GM18907 (cell line): ENCODE results near the gene RNU5B-1.
"Not testable (repeated sequence)": the region's sequence is repeated elsewhere in the genome, so short reads cannot be mapped to it uniquely, and the experiment has no call there.

Source experiments
- ATAC-seq: cut with Tn5 transposase; IDR thresholded peaks from one replicate; pipeline ENCODE4 v1.9.1; 2021; ENCODE audit warnings: mild to moderate bottlenecking, moderate library complexity; ENCODE audit not compliant: unreplicated experiment

RNU5B-1 gene

DNA sequence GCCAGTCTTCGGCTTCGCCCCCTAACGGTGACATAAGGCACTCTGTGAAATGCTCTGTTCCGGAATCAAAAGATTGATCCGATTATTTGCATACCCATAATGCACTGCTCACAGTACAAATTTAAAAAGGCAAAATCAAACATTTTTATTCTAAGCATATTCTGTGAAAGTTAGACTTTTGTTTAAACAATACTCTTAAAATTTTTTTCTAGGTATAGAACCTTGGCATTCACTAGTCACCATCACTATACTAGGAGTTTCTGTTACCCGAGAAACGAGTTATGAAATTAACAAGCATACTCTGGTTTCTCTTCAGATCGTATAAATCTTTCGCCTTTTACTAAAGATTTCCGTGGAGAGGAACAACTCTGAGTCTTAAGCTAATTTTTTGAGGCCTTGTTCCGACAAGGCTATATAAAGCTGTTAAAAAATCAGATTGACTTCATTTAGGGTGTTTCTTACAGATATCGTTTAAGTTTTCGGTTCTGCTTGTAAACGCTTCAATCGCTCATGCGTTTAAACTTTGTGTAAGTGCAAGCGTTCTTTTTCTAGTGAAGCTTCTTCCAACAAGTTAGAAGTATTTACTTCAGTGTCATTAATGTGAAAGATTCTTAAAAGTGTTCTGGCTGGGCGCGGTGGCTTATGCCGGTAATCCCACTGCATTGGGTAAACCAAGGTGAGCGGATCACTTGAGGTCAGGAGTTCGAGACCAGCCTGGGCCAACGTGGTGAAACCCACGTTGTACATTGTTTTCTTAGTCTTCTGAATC lies at the start of gene RNU5B-1:
TSS of gene RNU5B-1 (plus strand) at position 297 of the 769 bp plus-strand sequence.
- ATAC-seq: peak; percentile 69

DNA sequence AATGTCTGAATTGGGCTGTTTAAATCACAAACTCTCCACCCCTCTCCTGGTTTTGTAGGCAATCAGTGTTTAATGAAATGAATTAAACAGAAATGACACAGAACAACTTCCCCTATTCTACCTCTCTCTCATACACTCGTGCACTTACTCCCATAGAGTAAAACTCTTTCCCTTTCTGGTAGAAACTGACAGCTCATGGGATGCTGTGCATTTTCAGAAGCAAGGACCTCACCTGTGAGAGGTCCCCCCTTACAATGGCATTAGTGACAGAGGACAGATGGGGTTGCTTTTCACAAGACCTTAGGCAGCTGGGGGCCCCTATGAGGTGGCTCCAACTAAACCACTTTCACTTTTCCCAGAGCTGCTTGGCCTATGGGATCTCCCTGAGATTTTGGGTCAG lies 49.7 kb upstream of the RNU5B-1 start:
- ATAC-seq: no peak

DNA sequence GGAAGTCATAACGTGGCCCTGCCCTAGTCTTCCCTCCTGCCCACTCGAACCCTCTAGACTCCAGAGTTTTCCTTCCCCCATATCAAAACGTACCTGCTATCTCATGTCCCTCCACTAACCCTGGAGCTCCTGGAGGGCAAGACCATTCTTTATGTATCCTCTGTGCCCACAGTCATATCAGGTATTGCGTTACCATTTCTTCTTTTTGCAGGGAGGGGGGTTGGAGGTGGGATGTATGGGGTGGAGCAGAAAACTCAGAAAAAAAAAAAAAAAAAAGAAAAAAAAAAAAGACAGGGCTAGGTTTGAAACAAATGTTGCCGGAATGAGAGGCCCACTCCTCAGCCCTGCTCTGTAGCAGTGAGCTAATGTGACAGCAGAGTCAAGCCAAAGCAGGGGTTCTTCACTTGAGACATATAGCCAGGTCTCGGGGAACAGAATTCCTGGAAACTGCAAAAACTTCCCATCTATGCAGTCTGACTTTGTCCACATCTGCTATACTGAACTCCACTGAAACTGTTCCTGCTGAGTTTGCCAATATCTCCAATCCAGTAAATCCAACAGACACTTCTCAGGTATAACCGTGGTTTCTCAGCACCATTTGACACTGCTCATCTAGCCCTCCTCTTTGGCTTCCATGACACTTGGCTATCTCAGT lies 48.9 kb upstream of the RNU5B-1 start:
- no peak for ATAC-seq

DNA sequence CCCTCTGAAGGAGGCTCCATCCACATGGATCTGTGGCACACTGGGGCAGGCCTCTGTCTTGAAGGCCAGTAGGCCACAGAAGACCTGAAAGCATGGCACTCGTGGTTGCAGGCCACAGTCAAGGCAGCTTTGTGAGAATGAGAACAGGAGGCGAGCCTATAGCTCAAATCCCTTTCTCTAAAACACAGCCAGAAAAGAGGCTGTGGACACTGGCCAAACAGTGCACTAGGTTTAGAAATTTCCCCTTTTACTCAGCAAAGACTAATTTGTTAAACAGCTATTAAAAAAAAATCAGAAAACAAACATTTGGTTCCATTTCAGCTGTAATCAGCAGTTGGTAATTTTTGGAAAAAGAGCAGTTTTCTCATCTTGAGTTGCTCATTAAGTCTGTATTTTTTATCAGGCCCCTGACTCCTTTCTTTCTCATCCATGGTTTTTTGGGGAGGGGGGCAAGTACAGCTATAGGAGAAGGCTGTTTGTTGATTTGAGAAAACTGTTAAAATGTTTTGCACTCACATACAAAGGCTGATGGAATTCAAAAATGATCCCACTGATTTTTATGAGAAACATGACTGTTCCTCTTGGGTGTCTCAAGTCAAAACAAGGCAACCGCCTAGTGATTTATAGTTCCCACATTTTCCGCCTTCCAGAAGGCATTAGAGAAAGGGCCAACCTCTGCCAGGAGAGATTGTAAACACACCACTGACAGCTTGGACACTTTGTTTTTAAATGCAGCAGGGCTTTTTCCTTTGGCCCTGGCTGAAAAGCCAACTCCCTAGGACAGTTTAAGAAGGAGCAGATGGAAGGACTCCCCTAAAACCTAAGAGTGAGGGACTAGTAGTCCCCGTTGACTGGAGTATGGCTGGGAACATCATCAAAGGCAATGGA lies 45.9 kb upstream of the RNU5B-1 start:
- no peak for ATAC-seq

DNA sequence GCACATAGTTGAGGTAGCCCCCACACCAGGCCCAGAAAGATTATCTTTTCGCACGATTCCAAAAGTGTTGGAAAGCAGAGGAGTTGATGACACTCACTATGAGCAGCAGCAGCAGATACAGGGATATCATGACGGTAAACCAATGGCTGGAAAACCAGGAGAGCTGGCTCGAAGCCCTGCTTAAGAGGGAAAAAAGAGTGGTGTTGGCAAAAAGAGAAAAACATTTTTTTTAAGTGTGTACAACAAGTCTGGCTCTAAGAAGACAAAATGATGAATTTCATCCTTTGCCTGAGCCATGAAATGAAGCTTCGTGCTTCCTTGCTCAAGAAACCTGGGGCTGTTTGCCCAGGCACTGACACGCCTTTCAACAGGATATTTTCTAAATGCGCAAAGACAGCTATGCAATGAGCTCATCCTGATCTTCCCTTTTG lies 45.1 kb upstream of the RNU5B-1 start:
- no peak for ATAC-seq

DNA sequence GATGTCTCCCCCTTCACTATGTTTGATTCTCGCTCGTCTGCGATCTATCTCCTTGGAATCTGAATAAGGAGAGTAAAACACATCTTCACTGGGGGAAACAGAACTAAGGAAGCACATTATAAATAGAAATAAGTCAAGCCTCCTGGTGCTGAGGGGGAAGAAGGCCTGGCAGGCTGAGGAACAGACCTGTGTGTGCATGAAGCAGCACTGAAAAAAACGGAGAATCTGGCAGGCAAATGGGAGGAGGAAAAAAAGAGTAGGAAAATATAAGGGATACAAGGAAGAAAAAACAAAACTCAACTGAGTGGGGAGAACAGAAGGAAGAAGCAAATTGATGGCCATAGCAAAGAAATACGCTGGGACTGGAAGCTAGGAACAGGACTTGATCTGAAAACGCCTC lies 43.5 kb upstream of the RNU5B-1 start:
- no peak for ATAC-seq

DNA sequence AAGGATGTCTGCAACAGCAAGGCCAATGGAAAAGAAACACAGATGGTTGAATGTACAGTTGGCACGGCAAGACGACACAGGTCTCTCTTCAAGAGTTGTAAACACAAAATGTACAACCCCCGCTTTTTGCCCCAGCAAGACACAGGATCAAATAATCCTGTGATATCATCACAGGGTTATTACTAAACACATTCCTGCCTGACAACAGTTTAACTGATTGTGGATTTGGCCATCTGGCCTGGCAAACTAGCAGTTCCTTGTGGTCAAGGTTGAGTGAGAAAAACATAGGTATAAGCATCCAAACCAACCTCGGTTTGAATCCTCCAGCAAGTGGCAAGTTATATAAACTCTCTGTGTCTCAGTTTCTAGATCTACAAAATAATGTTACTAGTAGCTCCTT lies 41.2 kb upstream of the RNU5B-1 start:
- ATAC-seq: no peak

DNA sequence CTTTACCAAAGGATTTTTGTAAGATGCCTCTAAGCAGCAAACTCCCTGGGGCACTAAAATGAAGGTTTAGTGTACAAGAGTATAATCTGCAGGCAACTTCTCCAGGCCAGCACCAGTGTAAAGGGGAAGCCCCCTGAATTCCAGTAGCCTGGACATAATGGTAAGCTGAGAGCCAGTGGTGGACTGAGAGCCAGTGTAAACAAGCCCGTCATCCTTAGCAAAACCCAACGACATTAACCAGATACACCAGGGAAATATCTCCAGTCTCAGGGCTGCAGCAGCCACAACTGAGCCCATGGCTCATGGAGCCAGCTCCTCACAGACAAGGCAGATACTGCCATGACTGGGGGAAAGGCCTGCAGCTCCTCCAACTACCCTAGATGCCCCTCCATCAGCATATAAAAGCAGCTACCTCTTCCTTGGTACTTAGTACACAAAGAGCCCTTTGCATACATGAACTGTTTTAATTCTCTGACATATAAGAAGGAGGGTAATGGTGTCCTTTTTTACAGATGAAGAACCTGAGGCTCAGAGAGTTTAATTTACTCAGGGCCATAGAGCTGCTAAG lies 39.5 kb upstream of the RNU5B-1 start:
- ATAC-seq: no peak

DNA sequence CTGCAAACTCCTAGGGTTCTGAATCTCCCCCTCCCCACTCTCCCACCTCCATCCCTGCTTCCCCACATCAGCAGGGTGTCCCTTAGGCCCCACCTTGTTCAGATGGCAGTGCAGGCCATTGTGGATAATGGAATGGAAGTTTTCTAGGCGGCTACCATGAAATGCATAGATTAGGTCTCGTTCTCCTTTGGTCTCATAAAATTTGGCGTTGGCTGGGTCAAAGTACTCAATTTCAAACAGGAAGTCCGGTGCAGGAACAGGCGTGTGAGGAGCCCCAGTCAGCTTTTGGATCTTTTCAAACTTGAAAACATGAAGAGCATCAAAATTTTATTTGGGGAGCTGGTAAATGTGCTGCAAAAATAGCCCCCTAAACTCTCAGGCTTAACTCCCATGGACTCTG lies 38.0 kb upstream of the RNU5B-1 start:
- ATAC-seq: no peak

DNA sequence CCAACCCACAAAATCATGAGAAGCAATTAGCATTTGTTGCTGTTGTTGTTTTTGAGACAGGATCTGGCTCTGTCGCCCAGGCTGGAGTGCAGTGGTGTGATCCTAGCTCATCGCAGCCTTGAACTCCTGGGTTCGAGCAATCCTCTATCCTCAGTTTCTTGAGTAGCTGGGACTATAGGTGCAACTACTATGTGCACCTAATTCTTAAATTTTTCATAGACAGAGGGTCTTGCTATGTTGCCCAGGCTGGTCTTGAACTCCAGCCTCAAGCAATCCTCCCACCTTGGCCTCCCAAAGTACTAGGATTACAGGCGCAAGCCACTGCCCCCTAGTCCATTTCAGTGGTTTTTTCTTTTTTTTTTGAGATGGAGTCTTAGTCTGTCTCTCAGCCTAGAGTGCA lies 36.1 kb upstream of the RNU5B-1 start:
- no peak for ATAC-seq

DNA sequence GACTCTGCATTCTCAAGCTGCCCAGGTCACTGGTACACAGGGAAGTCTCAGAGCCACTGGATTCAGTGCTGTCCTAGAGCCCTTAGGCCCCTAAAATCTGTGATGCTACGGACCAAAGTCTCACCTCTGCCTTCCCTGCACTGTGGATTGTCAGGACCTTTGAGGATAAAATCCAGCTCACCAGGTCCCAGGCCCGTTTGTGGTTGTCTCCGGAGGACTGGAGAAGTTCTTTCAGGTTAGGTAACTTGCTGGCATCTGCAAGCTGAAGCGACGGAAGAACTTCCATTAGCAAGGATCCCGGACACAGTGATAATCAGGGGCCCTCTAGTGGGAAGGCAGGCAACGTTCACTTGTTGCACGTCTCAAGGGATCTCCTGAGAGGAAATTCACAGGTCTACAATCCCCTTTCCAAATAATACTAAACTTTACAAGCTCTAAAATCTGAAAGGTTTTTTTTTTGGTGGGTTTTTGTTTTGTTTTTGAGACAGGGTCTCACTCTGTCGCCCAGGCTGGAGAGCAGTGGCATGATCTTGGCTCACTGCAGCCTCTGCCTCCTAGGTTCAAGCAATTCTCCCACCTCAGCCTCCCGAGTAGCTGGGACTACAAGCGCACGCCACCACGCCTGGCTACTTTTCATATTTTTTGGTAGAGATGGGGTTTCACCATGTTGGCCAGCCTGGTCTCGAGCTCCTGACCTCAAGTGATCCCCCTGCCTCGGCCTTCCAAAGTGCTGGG lies 33.5 kb upstream of the RNU5B-1 start:
- not testable (repeated sequence) for ATAC-seq

DNA sequence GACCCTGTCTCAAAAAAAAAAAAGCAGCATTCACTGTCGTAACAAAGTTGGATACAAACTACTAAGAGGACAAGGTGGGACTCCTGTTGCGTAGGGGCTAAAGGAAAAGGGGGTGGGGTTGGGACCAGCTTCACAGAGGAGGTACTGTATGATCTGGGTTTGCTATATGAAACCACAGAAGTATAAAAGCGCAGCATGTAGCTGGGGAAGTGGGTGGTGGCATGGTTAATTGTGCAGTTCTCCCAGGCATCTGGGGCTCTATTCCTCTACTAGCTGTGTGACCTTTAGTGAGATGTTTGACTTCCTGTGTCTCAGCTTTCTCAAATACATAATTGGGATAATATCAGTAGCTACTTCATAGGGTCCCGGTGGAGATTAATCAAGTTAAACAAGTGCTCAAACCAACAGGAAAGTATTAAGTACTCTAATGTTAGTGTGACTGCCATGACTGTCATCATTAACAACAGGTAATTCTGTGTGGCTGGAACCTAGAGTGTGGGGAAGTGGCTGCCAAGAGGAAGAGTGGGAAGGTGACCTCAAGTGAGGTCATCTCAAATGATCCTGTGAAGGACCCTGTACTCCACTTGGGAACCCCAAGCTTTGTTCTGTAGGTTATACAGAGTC lies 29.3 kb upstream of the RNU5B-1 start:
- ATAC-seq: no peak

DNA sequence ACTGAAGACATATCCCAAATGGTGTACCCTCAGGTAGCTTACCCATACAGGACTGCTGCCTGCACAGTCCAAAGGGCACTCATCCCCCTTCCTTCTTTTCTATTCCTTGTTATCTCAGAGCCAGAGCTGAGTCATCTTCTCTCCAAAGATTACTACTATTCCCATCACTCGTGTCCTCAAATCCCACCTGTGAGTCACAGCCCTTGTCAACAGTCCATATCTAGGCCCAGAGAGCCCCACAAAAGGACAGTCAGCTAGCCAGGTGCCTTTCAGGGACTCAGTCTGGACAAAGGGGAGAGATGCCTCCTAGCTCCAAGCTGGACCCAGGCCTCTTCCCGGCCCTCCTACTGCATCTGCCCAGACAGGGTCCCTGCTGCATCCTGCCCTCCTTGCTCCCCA lies 28.8 kb upstream of the RNU5B-1 start:
- ATAC-seq: no peak

DNA sequence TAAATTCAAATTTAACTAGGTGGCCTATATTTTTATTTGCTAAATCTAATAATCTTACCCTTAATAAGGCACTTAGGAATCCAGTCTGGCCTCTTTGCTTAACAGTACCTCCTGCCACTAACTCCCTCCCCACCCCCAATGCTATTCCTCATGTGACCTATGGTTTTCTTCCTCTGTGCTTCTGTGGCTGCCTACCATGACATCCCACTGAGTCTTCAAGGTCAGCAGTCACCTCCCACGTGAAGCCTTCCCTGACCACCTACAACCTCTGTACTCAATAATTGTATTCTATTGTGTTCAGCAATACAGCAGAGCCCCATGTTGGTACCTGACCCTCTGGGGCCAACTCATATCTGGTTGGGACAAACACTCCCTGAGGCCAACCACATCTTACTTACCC lies 27.5 kb upstream of the RNU5B-1 start:
- ATAC-seq: no peak

DNA sequence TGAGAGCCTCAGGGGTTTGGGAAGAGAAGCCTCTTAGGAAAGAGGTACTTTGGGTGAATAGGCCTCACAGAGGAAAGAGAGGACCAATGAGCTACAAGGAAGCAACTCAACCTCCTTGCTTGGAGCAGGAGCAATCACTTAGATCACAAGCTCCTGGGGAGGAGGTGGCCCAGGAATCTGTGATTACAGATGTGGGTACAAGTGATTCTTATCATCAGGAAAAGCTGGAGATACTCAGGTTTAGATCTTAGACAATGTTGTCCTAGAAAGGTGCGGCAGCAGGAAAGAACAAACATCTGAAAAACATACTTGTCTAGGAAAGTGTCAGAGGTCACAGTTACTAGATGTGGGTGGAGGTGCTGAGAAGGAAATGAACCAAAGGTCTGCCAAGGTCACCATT lies 26.0 kb upstream of the RNU5B-1 start:
- no peak for ATAC-seq

DNA sequence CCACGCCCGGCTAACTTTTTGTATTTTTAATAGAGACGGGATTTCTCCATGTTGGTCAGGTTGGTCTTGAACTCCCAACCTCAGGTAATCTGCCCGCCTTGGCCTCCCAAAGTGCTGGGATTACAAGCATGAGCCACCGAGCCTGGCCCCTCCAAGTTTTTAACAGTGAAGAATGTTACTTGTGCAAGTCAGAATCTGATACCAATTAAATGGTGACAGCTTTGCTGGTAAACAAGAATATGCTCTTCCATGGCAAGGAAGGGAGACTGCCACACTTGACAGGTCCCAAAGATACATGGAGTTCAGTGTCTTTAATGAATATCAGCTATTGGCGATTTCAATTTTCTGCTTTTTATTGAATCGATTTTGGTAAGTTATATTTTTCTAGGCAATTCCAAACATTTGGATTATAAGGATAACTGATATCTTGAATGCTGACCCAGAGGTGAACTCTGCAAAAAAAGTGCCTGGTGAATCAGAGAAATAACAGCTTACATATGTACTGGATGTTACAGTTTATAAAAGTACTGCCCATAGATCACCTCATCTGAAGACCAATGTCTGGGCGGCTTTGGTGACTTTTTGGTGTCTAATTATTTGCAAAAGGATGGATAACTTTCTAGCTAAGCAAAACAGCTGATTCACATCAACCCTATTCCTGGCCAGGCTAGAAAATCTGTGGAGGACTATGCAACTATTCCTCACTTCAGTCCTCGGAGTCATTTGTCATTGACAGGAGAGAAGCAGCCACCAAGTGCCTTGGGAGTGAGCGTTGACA lies 19.0 kb upstream of the RNU5B-1 start:
- no peak for ATAC-seq

DNA sequence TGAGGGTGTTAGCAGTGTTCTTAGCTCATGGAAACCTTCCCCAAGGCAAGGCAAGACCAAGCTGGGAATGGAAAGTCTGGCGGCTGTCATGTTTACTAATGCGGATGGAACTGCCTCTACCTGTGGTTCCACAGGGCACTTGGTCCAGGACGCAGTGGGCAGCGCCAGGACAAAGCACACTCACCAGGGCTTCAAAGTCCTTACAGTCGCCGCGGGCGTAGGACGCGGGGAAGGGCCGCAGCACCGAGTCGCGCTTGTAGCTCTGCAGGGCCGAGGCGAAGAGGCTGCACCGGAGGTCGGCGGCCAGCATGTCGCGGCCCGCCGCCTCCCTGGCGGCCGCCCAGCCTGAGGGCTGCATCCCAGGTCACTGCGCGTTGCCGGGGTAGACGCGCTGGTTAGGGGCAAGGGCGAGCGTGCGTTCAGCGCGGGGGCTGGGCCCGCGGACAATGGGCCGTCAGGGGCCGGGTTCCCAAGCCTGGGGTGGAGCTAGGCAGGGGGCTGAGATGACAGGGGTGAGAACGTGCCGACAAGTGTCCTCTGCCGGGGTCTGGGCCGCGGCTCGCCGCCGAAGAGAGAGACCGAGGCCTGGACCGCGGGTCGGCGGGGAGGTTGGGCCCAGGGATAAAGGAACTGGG lies 18.3 kb upstream of the RNU5B-1 start:
- ATAC-seq: peak; percentile 30

DNA sequence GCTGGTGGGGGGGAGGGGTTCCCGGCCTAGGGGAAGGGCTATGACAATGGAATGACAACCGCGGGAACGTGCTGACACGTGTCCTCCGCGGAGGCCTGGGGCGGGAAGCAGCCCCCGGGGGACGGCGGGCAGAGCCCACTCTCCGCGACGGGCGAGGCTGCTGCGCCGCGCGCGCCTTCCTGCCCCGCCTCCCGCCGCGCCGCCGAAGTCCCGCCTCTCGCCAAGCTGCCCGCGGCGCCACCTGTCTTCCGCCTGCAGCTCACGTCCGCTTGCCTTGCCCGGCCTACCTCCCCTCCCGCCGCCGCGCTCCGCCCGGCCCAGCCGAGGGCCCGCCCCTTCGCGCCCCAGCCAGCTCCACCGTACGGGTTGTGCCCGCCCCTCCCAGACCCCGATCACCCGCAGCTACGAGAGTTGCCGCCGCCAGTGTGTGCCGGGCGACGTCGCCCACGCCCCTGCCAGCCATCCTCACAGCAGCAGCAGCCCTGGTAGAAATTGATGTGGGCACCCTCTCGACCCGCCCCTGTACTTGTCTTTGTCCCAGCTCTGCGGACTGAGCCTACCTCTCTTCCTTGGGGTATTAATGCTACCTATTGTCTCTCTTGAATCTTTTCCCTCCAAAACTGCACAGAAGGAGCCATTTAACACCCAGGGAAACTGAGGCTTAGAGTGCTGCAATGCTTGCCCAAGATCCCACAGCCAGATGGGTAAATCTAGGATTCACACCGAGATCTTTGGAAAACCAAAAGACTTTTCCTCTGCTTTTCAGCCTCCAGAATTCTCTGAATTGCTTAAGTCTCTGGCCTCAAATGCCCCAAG lies 17.6 kb upstream of the RNU5B-1 start, which contains the start of gene PARP16:
TSS of gene PARP16 (minus strand) at position 180 of the 816 bp plus-strand sequence. CDS start 457 bp downstream, outside the sequence.
- peak; percentile 89 for ATAC-seq
